Stomach smooth muscle (tissue), 2 donors: ENCODE results near the gene BHLHE23.

Source experiments
- H3K27ac ChIP-seq: one replicate; pipeline ENCODE4 v1.7.0; 2013; ENCODE audit warnings: mild to moderate bottlenecking, low read length, inconsistent platforms
- H3K27me3 ChIP-seq, 2 donors: one replicate each; pipeline ENCODE4 v1.7.0; 2013; ENCODE audit warnings: low read length in 2 of 2; ENCODE audit not compliant: insufficient read depth in 2 of 2, control insufficient read depth in 1 of 2
- H3K36me3 ChIP-seq, 2 donors: one replicate each; pipeline ENCODE4 v1.7.0; 2013; ENCODE audit warnings: low read length in 2 of 2; ENCODE audit not compliant: control insufficient read depth in 2 of 2, insufficient read depth in 2 of 2
- H3K4me1 ChIP-seq: one replicate; pipeline ENCODE4 v1.7.0; 2013; ENCODE audit warnings: low read length; ENCODE audit not compliant: control insufficient read depth, insufficient read depth
- H3K4me3 ChIP-seq, 2 donors: one replicate each; pipeline ENCODE4 v1.7.0; 2013; ENCODE audit warnings: low read length in 2 of 2
- H3K9ac ChIP-seq, 2 donors: one replicate each; pipeline ENCODE4 v1.7.0; 2013; ENCODE audit warnings: low read length in 2 of 2, mild to moderate bottlenecking in 1 of 2
- H3K9me3 ChIP-seq, 2 donors: one replicate each; pipeline ENCODE4 v1.7.0; 2013; ENCODE audit warnings: low read length in 2 of 2; ENCODE audit not compliant: control insufficient read depth in 2 of 2
- donor health status: healthy.
- donor health status: Pancreatic carcinoma.

BHLHE23 gene

DNA sequence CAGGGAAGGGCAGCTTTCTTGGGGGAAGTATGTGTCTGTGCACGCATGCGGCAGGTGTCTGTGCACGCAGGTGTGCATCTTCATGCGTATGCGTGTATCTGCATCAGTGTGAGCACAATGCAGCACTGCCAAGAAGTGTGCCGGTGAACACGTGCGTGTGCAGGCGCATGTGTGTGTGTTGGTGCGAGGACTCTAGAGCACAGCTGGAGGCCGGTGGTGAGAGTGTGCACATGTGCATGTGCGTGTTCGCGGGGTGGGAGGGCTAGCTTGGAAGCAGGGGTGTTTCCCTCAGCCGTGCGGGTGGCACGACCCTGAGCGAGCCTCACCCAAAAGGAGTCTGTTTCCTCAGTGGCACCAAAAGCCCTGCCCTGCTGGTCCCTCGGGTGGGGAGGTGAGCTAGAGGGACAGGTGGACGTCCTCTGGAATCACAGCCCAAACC is 46.7 kb downstream of the BHLHE23 start:
- Histone ChIP-seq H3K27ac (no peak overlapping the region), H3K4me3 (no peak overlapping the region), H3K9me3 (no peaks in the 10 kb centered on the region), H3K9ac (no peak overlapping the region), H3K4me1 (no peaks in the 10 kb centered on the region), H3K36me3 (no peaks in the 10 kb centered on the region), H3K27me3 (no peaks in the 10 kb centered on the region)

DNA sequence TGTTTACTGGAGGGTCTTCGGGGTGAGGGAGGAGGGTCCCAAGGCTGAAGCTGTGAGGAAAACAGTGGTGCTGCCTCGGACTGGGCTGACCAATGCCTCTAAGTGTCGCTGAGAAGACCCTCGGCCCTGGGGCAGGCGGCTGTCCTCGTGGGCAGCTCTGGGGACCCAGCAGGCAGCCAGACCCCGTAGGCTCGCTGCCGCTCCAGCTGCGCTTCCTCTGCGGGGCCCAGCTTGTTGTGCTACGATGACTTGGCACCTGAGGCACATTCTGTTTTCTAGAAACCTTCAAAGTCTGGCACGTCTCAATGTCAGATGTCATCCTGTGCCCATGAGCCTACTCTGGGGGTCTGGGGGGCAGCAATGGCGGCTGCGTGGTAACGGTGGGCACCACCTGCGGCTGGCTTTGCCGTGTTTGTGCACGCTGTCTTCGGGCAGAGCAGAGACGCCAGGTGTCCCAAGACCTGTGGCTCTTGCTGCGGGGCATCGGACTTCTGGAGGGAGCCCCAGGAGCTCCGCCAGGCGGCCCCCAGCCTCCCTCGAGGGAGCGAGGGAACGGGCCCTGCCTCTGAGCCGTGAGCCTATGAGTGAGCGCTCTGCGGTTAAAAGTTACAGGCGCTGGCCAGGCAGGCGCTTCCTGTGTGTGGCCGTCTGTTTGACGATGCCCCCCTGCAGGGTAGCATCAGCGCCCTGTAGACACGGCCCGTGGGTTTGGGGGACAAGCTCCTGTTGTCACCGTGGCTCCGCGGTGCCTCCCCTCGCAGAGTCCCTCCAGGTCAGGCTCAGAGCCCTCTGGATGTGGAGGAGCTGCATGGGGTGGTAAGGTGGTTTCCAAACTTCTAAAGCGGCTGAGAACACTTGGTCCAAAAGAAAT is 47.4 kb downstream of the BHLHE23 start:
- no peaks in the 10 kb centered on the region for H3K36me3 ChIP-seq
- no peak overlapping the region for H3K27ac ChIP-seq
- H3K27me3 ChIP-seq: no peaks in the 10 kb centered on the region
- H3K9ac ChIP-seq: no peak overlapping the region
- H3K4me3 ChIP-seq: no peak overlapping the region
- H3K9me3 ChIP-seq: no peaks in the 10 kb centered on the region
- peaks cover 4% of the 10 kb centered on the region for H3K4me1 ChIP-seq

DNA sequence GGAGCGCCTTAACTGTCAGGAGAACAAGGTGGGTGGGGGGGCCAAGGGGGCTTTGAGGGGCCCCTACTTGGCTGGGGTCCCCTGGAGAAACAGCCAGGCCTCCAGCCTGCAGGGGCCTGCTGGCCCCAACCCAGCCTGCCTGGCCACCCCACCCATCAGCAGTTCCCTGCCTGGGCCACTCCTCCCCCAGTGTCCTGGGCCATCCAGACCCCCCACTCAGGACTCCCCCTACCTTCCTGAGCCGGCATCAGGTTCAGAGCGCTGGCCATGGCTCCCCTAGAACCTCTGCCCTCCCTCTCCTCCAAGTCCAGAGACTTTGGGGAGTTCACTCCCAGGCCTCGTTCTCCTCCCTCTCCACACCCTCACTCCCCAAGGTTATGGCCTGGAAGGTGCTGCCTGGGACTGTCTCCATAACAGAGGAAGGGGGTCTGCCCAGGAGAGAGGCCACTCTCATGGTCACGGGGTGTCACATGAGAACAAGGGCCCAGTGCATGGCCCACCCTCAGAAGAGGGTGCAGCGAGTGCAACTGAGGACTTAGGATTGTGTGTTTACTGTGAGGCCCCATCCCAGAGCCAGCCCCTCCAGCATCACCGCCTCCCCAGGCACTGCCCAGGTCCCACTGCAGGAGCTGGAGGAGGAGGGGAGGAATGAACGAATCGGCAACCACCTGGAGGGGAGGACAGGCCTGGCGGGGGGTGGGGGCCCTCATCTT is 48.2 kb downstream of the BHLHE23 start:
- Histone ChIP-seq H3K36me3 (no peaks in the 10 kb centered on the region), H3K4me1 (peaks cover 12% of the 10 kb centered on the region), H3K27ac (no peak overlapping the region), H3K9me3 (no peaks in the 10 kb centered on the region), H3K9ac (no peak overlapping the region), H3K4me3 (no peak overlapping the region), H3K27me3 (no peaks in the 10 kb centered on the region)

DNA sequence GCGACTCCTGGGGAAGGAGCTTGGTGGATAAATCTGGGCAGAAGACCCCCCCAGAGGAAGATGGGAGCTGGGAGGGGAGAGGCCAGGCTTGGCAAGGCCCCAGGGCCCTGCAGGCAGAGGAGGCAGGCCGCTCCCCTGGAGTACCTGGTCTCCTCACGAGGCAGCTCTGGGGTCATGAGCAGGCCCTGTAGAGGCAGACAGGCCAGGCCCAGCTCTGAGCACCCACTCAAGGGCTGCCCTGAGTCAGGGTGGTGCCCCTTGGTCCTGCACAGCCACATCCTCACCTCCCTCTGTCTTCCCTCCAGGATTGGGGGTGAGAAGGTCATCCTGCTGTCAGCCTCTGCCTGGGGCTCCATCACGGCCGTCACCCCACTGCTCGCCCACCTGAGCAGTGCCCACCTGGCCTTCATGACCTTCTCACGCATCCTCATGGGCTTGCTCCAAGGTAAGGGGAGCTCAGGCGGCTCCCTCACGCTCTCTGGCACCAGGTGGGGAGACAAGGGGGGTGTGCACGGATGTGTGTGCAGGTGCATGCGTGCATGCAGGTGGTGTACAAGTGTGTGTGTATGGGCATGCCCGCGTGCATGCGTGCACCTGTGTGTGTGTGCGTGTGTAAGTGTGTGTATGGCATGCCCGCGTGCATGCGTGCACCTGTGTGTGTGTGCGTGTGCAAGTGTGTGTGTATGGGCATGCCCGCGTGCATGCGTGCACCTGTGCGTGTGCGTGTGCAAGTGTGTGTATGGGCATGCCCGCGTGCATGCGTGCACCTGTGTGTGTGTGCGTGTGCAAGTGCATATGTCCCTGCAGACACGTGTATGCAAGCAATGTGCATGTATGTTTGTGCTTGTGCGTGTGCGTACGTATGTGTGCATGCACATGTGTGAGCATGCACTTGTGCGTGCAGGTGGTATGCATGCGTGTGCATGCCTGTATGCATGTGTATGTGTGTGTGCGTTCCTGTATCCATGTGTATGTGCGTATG is 49.3 kb downstream of the BHLHE23 start:
- Histone ChIP-seq H3K27ac (no peak overlapping the region), H3K27me3 (no peaks in the 10 kb centered on the region), H3K4me3 (no peak overlapping the region), H3K36me3 (no peaks in the 10 kb centered on the region), H3K4me1 (peaks cover 20% of the 10 kb centered on the region), H3K9me3 (no peaks in the 10 kb centered on the region), H3K9ac (no peak overlapping the region)

DNA sequence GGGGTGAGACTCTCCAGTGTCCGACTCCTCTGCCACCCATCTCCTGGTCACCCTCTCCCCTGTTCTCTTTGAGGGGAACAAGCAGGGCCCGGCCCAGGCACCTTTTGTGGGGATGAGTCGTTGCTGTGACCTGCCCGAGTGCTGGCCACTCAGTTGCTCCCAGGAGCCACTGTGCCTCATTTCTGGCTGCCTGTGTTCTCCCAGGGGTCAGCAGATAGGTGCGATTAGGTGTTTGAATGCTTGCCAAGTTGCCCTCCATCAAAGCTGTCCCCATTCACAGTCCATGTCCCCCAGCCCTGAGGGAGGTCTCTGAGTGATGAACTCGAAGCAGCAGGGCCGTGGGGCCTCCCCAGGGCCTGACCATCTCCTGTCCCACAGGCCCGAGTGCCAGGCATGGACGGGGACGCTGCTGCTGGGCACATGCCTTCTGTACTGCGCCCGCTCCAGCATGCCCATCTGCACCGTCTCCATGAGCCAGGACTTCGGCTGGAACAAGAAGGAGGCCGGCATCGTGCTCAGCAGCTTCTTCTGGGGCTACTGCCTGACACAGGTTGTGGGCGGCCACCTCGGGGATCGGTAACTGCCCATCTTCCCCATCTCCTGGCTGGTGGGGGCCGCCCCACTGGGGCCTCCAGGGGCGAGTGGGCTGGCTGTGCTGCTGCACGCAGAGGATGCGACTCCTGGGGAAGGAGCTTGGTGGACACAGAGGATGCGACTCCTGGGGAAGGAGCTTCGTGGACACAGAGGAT is 50.2 kb downstream of the BHLHE23 start:
- Histone ChIP-seq H3K9ac (no peak overlapping the region), H3K27me3 (no peaks in the 10 kb centered on the region), H3K4me3 (no peak overlapping the region), H3K9me3 (no peaks in the 10 kb centered on the region), H3K4me1 (peaks cover 25% of the 10 kb centered on the region), H3K27ac (no peak overlapping the region), H3K36me3 (no peaks in the 10 kb centered on the region)
